K562 (cell line): ENCODE results near the gene GTPBP1. TPM values are rescaled to one million over a fixed set of nuclear protein-coding genes. Genes with fewer than 3 reads are reported as not detected.

Experiments
- BHLHE40 ChIP-seq: IDR thresholded peaks from 2 replicates; pipeline ENCODE4 v1.6.1; 2011; ENCODE audit warnings: low read length, improper control_type of control experiment
- CBFB ChIP-seq: sonication (generic); formaldehyde crosslinking; IDR thresholded peaks from 2 replicates; pipeline ENCODE4 v1.4.0; 2020; ENCODE audit warnings: mild to moderate bottlenecking, missing genetic modification reagents
- EHMT2 ChIP-seq: fragments of 450-650 bp; IDR thresholded peaks from 2 replicates; pipeline ENCODE4 v1.6.1; 2018; ENCODE audit warnings: antibody characterized with exemption
- ERF ChIP-seq: fragments of 450-650 bp; formaldehyde crosslinking; IDR thresholded peaks from 2 replicates; pipeline ENCODE4 v1.4.0; 2020; ENCODE audit warnings: mild to moderate bottlenecking, mixed read lengths
- HNRNPUL1 ChIP-seq: fragments of 200-400 bp; formaldehyde crosslinking; IDR thresholded peaks from 2 replicates; pipeline ENCODE4 v1.6.1; 2017; ENCODE audit warnings: low read length
- MAZ ChIP-seq, 2 experiments: fragments of 450-650 bp in 1 of 2; sonication (generic) in 1 of 2; formaldehyde crosslinking; IDR thresholded peaks in 1 of 2; conservative IDR thresholded peaks in 1 of 2; 2 replicates each; pipeline versions ENCODE4 v1.4.0 to v1.5.0; 2020; ENCODE audit warnings: mild to moderate bottlenecking in 1 of 2, missing genetic modification reagents in 1 of 2
- NFIX ChIP-seq: fragments of 250-450 bp; sonication (Bioruptor Pico); IDR thresholded peaks from 2 replicates; pipeline ENCODE4 v1.4.0; 2020; ENCODE audit warnings: low read depth, mild to moderate bottlenecking, moderate library complexity
- RBM22 ChIP-seq: fragments of 200-400 bp; formaldehyde crosslinking; IDR thresholded peaks from 2 replicates; pipeline ENCODE4 v1.6.1; 2018; ENCODE audit warnings: low read length, low read depth; ENCODE audit not compliant: poor library complexity, severe bottlenecking
- YBX1 ChIP-seq: fragments of 450-650 bp; IDR thresholded peaks from 2 replicates; pipeline ENCODE4 v1.7.1; 2016; ENCODE audit warnings: mild to moderate bottlenecking
- ZFPM2 ChIP-seq: fragments of 250-450 bp; sonication (Bioruptor Pico); IDR thresholded peaks from 2 replicates; pipeline ENCODE4 v1.5.1; 2022; ENCODE audit warnings: mild to moderate bottlenecking
- ZNF124 ChIP-seq: sonication (generic); formaldehyde crosslinking; IDR thresholded peaks from 2 replicates; pipeline ENCODE4 v1.8.1; 2022; ENCODE audit warnings: missing genetic modification reagents
- ZNF133 ChIP-seq: fragments of 250-450 bp; sonication (Bioruptor Pico); IDR thresholded peaks from 2 replicates; pipeline ENCODE4 v1.4.0; 2020; ENCODE audit warnings: mild to moderate bottlenecking
- ZNF263 ChIP-seq: sonication (generic); formaldehyde crosslinking; IDR thresholded peaks from 2 replicates; pipeline ENCODE4 v1.8.0; 2022; ENCODE audit warnings: mild to moderate bottlenecking, missing genetic modification reagents, borderline replicate concordance
- ZNF699 ChIP-seq: fragments of 250-450 bp; sonication (Bioruptor Pico); IDR thresholded peaks from 2 replicates; pipeline ENCODE4 v1.8.0; 2021; ENCODE audit warnings: mild to moderate bottlenecking, moderate library complexity; ENCODE audit not compliant: insufficient replicate concordance
- polyA plus RNA-seq, 8 experiments: library from polyadenylated mRNA; depleted of rRNA in 4 of 8; stranded (reverse) in 5 of 8; unstranded in 3 of 8; fragments of >200 nt; fragmentation: Nextera tagmentation in 2 of 8; fragmentation: Illumina TruSeq in 1 of 8; extraction: Ambion mirVana in 2 of 8; extraction: Trizol in 1 of 8; gene quantifications; 2 replicates each; pipeline versions ENCODE4 v1.2.1 to v1.2.3, GENCODE V29; 2011 to 2014; ENCODE audit warnings: inconsistent platforms in 1 of 8, missing spikeins in 1 of 8
- total RNA-seq, 7 experiments: library from RNA; depleted of rRNA in 6 of 7; stranded (reverse); fragments of >200 nt in 6 of 7; fragmentation: Illumina TruSeq in 2 of 7; extraction: Trizol in 2 of 7; gene quantifications; 2 replicates each; pipeline versions ENCODE4 v1.2.1 to v1.2.3, GENCODE V29; 2011 to 2021; ENCODE audit warnings: low replicate concordance in 1 of 7
- TF ChIP-seq, protein P1 (sequence below): fragments of 250-450 bp; sonication (Bioruptor Pico); IDR thresholded peaks from 2 replicates; pipeline ENCODE4 v1.8.0; 2021; ENCODE audit warnings: mild to moderate bottlenecking, moderate library complexity
- TF ChIP-seq, protein P2 (sequence below): fragments of 150-350 bp; IDR thresholded peaks from 2 replicates; pipeline ENCODE4 v1.6.1; 2014; ENCODE audit warnings: low read depth, mild to moderate bottlenecking, low read length, borderline replicate concordance
- TF ChIP-seq, protein P3 (sequence below): fragments of 450-650 bp; IDR thresholded peaks from 2 replicates; pipeline ENCODE4 v1.6.1; 2017; ENCODE audit warnings: antibody characterized with exemption, mild to moderate bottlenecking

GTPBP1 gene
- total and polyA plus RNA-seq, 9 of the 15 experiments (the other 6 are each of a cell fraction or from before 2014, with no cell fraction given), result 0.83 to 53.2 (median 23.3) TPM

DNA sequence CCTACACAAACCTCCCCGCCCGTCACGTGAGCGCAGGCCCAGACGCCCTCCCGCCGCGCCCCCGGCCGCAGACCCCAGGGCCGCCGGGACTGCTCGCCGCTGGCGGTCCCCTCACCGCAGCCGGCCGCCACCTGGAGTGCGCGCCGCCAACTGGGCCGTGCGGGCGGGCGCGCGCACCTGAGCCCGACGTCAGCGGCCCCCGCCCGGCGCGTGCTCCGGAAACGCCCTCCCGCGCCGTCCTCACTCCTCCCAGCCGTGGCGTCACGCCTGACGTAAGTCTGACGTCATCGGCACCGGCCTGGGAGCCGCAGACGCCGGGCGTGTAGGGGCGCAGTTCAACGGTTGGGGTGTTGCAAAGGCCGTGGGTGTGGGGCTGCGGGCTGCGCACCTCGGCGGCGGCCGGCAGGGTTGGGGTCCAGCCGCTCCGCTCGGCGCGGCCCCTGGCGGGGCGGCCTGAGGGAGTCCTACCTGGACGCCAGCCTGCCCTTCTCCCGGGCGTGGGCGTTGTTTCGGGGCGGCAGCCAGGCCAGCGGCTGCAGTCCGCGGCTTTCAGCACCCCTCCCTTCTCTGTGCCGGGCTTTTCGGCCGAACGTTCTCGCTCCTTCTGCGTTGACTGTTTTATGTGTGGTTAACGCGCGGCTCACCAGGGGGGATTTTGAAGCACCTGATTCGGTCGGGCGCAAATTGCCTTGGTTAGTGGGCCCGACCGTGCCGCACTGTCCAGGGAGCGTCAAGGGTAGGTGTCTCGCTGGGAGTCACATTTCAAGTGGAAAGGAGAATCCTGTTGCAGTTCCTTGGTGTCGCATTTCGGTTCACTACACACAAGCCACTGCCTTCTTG, 4.7 kb upstream of the GTPBP1 start, which contains the start of gene JOSD1 (continued):
- TF ChIP-seq, protein P1, sequence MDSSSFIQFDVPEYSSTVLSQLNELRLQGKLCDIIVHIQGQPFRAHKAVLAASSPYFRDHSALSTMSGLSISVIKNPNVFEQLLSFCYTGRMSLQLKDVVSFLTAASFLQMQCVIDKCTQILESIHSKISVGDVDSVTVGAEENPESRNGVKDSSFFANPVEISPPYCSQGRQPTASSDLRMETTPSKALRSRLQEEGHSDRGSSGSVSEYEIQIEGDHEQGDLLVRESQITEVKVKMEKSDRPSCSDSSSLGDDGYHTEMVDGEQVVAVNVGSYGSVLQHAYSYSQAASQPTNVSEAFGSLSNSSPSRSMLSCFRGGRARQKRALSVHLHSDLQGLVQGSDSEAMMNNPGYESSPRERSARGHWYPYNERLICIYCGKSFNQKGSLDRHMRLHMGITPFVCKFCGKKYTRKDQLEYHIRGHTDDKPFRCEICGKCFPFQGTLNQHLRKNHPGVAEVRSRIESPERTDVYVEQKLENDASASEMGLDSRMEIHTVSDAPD (CRISPR knock-in tag), result no peak
- TF ChIP-seq ZFPM2, result no peak
- no peak for TF ChIP-seq ZNF699
- TF ChIP-seq, protein P2, sequence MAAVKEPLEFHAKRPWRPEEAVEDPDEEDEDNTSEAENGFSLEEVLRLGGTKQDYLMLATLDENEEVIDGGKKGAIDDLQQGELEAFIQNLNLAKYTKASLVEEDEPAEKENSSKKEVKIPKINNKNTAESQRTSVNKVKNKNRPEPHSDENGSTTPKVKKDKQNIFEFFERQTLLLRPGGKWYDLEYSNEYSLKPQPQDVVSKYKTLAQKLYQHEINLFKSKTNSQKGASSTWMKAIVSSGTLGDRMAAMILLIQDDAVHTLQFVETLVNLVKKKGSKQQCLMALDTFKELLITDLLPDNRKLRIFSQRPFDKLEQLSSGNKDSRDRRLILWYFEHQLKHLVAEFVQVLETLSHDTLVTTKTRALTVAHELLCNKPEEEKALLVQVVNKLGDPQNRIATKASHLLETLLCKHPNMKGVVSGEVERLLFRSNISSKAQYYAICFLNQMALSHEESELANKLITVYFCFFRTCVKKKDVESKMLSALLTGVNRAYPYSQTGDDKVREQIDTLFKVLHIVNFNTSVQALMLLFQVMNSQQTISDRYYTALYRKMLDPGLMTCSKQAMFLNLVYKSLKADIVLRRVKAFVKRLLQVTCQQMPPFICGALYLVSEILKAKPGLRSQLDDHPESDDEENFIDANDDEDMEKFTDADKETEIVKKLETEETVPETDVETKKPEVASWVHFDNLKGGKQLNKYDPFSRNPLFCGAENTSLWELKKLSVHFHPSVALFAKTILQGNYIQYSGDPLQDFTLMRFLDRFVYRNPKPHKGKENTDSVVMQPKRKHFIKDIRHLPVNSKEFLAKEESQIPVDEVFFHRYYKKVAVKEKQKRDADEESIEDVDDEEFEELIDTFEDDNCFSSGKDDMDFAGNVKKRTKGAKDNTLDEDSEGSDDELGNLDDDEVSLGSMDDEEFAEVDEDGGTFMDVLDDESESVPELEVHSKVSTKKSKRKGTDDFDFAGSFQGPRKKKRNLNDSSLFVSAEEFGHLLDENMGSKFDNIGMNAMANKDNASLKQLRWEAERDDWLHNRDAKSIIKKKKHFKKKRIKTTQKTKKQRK, result no peak
- TF ChIP-seq BHLHE40, result peak; percentile 82
- TF ChIP-seq MAZ (CRISPR knock-in tag; conservative IDR thresholded peaks at IDR 0.05 in 1 of 2, IDR thresholded peaks at IDR 0.05 in 1 of 2), result peak; percentile 88 to 98
- TF ChIP-seq CBFB, result no peak; the same call in 1 of the 2 replicates
- no peak for TF ChIP-seq NFIX
- no peak for TF ChIP-seq ZNF124 (CRISPR knock-in tag)
- no peak for TF ChIP-seq YBX1
- TF ChIP-seq HNRNPUL1, result no peak
- TF ChIP-seq EHMT2, result no peak
- TF ChIP-seq ZNF133 (CRISPR knock-in tag), result no peak
- TF ChIP-seq ZNF263 (CRISPR knock-in tag), result peak; percentile 59; the same call in 1 of the 2 replicates
- TF ChIP-seq, protein P3, sequence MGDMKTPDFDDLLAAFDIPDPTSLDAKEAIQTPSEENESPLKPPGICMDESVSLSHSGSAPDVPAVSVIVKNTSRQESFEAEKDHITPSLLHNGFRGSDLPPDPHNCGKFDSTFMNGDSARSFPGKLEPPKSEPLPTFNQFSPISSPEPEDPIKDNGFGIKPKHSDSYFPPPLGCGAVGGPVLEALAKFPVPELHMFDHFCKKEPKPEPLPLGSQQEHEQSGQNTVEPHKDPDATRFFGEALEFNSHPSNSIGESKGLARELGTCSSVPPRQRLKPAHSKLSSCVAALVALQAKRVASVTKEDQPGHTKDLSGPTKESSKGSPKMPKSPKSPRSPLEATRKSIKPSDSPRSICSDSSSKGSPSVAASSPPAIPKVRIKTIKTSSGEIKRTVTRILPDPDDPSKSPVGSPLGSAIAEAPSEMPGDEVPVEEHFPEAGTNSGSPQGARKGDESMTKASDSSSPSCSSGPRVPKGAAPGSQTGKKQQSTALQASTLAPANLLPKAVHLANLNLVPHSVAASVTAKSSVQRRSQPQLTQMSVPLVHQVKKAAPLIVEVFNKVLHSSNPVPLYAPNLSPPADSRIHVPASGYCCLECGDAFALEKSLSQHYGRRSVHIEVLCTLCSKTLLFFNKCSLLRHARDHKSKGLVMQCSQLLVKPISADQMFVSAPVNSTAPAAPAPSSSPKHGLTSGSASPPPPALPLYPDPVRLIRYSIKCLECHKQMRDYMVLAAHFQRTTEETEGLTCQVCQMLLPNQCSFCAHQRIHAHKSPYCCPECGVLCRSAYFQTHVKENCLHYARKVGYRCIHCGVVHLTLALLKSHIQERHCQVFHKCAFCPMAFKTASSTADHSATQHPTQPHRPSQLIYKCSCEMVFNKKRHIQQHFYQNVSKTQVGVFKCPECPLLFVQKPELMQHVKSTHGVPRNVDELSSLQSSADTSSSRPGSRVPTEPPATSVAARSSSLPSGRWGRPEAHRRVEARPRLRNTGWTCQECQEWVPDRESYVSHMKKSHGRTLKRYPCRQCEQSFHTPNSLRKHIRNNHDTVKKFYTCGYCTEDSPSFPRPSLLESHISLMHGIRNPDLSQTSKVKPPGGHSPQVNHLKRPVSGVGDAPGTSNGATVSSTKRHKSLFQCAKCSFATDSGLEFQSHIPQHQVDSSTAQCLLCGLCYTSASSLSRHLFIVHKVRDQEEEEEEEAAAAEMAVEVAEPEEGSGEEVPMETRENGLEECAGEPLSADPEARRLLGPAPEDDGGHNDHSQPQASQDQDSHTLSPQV, result peak; percentile 47; the same call in 1 of the 2 replicates
- no peak for TF ChIP-seq RBM22
- TF ChIP-seq ERF (CRISPR knock-in tag), result 0 out of 2 replicates have a peak, but pooled peaks have one; percentile 26
